Breast epithelium (tissue), 3 donors: ENCODE measurements around the gene DALRD3.

Experiments
- POLR2A ChIP-seq: fragments of 450-650 bp; IDR thresholded peaks from one replicate; pipeline ENCODE4 v1.6.1; 2016; ENCODE audit warnings: antibody characterized with exemption, mild to moderate bottlenecking, moderate library complexity
- POLR2AphosphoS5 ChIP-seq, 3 donors: sonication (generic); formaldehyde crosslinking; IDR thresholded peaks; one replicate each; pipeline ENCODE4 v1.6.1; 2017; ENCODE audit warnings: antibody characterized with exemption in 3 of 3
- TF ChIP-seq, protein P1 (sequence below), 3 donors: fragments of 450-650 bp; IDR thresholded peaks; one replicate each; pipeline ENCODE4 v1.5.1; 2016 to 2017; ENCODE audit warnings: antibody characterized with exemption in 3 of 3, mild to moderate bottlenecking in 3 of 3, moderate library complexity in 3 of 3

DNA sequence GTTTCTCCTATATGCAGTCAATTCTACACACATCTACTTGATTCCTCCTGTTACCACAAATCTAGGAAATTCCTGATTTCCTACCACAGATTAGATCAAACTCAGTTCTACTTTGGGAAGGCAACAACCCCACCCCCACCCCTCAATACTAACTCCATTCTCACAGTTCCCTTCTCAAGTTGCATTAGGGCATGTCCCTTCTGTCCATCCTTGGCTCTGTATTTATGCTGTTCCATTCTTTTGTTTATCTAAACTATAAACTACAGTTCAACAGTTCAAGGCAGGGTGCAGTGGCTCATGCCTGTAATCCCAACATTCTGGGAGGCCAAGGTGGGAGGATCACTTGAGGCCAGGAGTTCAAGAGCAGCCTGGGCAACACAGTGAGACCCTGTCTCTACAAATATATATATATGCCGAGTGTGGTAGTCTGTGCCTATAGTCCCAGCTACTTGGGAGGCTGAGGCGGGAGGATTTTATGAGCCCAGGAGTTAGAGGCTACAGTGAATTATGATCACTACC, 36.0 kb upstream of the DALRD3 start:
- TF ChIP-seq, protein P1, sequence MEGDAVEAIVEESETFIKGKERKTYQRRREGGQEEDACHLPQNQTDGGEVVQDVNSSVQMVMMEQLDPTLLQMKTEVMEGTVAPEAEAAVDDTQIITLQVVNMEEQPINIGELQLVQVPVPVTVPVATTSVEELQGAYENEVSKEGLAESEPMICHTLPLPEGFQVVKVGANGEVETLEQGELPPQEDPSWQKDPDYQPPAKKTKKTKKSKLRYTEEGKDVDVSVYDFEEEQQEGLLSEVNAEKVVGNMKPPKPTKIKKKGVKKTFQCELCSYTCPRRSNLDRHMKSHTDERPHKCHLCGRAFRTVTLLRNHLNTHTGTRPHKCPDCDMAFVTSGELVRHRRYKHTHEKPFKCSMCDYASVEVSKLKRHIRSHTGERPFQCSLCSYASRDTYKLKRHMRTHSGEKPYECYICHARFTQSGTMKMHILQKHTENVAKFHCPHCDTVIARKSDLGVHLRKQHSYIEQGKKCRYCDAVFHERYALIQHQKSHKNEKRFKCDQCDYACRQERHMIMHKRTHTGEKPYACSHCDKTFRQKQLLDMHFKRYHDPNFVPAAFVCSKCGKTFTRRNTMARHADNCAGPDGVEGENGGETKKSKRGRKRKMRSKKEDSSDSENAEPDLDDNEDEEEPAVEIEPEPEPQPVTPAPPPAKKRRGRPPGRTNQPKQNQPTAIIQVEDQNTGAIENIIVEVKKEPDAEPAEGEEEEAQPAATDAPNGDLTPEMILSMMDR (IDR thresholded peaks at IDR 0.05), result no peak
- TF ChIP-seq POLR2A (no peak), POLR2AphosphoS5 (IDR thresholded peaks at IDR 0.05) (no peak)
